ENCODE data around the gene MRPS16. TPM values are rescaled to one million over a fixed set of nuclear protein-coding genes. Genes with fewer than 3 reads are reported as not detected.

Gene MRPS16
- total RNA-seq, 1 donor, result 83.2 TPM

GRCh38 chr10:73239908-73240307 lies 12.5 kb downstream of the MRPS16 start:
- DNase-seq (ENCODE audit: low read depth), result no peak
- H3K4me3 ChIP-seq (ENCODE audit: low read depth, low read length), result no peak overlapping the region
- TF ChIP-seq, protein P1, sequence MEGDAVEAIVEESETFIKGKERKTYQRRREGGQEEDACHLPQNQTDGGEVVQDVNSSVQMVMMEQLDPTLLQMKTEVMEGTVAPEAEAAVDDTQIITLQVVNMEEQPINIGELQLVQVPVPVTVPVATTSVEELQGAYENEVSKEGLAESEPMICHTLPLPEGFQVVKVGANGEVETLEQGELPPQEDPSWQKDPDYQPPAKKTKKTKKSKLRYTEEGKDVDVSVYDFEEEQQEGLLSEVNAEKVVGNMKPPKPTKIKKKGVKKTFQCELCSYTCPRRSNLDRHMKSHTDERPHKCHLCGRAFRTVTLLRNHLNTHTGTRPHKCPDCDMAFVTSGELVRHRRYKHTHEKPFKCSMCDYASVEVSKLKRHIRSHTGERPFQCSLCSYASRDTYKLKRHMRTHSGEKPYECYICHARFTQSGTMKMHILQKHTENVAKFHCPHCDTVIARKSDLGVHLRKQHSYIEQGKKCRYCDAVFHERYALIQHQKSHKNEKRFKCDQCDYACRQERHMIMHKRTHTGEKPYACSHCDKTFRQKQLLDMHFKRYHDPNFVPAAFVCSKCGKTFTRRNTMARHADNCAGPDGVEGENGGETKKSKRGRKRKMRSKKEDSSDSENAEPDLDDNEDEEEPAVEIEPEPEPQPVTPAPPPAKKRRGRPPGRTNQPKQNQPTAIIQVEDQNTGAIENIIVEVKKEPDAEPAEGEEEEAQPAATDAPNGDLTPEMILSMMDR (IDR thresholded peaks at IDR 0.05; ENCODE audit: insufficient read depth, low read length), result no peak

DNA sequence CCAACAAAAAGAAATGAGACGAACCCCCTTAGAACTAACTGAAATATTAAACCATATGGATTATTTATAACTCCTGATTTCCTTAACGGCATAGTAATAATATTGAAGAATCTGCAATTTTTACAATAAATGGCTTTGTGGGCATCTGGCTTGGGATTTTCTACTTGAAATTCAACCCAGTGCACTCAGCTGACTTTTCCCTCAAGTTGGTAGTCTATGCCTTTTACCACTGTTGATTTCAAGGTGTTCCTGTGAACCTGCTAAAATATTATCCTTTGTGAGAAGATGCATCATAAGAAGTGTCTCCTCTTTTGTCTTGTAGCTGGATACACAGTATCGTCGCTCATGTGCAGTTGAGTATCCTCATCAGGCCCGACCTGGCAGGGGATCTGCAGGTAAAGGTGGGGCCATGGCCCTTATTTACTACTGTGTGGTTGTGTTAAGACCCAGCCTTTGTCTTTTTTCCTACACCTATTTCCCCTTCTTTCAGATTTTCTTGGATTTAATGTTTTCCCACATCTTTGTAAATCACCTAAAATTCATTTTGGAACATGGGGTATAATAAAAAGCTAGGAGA lies 13.4 kb downstream of the MRPS16 start:
- H3K4me3 ChIP-seq (ENCODE audit: low read depth, low read length), result no peak overlapping the region
- DNase-seq (ENCODE audit: low read depth), result no peak
- TF ChIP-seq, protein P1 (IDR thresholded peaks at IDR 0.05; ENCODE audit: insufficient read depth, low read length), result no peak

- no peak overlapping the region for H3K4me3 ChIP-seq (ENCODE audit: low read depth, low read length)
- TF ChIP-seq, protein P1 (IDR thresholded peaks at IDR 0.05; ENCODE audit: insufficient read depth, low read length), result no peak
- no peak for DNase-seq (ENCODE audit: low read depth)
Observed at GRCh38 chr10:73234695-73235094, 17.7 kb downstream of the MRPS16 start.

- TF ChIP-seq, protein P1 (IDR thresholded peaks at IDR 0.05; ENCODE audit: insufficient read depth, low read length), result no peak
- no peak for DNase-seq (ENCODE audit: low read depth)
Observed at GRCh38 chr10:73233883-73234282, 18.6 kb downstream of the MRPS16 start.

DNA sequence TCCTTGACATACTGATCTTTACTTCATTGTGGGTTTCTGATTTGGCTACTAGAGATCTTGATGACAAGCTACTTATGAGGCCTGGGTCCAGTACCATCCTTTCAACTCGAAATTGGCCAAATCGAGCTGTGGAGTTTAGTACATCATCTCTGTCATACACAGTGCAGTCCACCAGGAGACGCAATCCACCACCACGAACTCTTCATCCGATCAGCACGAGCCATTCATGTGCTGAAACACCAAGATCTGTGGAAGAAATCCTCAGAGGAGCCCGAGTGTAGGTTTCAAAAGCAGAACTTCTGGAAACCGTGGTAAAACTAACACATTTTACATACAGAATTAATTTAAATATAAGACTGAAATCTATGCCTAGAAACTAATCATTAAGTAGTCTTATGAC lies 19.6 kb downstream of the MRPS16 start:
- no peak for DNase-seq (ENCODE audit: low read depth)
- no peak overlapping the region for H3K4me3 ChIP-seq (ENCODE audit: low read depth, low read length)
- TF ChIP-seq, protein P1 (IDR thresholded peaks at IDR 0.05; ENCODE audit: insufficient read depth, low read length), result no peak

More at GRCh38 chr10:73233883-73234282, 18.6 kb downstream of the MRPS16 start:
- no peak overlapping the region for H3K4me3 ChIP-seq (ENCODE audit: low read depth, low read length)

- no peak for DNase-seq (ENCODE audit: low read depth)
Observed at GRCh38 chr10:73229567-73229966, 22.9 kb downstream of the MRPS16 start.

More at GRCh38 chr10:73229567-73229966, 22.9 kb downstream of the MRPS16 start:
- H3K4me3 ChIP-seq (ENCODE audit: low read depth, low read length), result no peak overlapping the region
- TF ChIP-seq, protein P1 (IDR thresholded peaks at IDR 0.05; ENCODE audit: insufficient read depth, low read length), result no peak
